WERI-Rb-1 (cell line): Measurements from ENCODE around the gene BHMT.
"Not testable (repeated sequence)": the region's sequence is repeated elsewhere in the genome, so short reads cannot be mapped to it uniquely, and the experiment has no call there.

Experiments used
- DNase-seq: peaks from one replicate; pipeline ENCODE4 v3.0.0-alpha.2; 2020
- H3K27ac ChIP-seq: fragments of 250-450 bp; sonication (Bioruptor Pico); 2 replicates; pipeline ENCODE4 v1.5.1; 2020; ENCODE audit warnings: mild to moderate bottlenecking, moderate library complexity
- H3K27me3 ChIP-seq: fragments of 250-450 bp; sonication (Bioruptor Pico); 2 replicates; pipeline ENCODE4 v1.5.1; 2021; ENCODE audit warnings: mild to moderate bottlenecking, low read depth, moderate library complexity; ENCODE audit not compliant: insufficient read depth, severe bottlenecking
- H3K36me3 ChIP-seq: fragments of 250-450 bp; sonication (Bioruptor Pico); 2 replicates; pipeline ENCODE4 v1.5.1; 2020; ENCODE audit warnings: mild to moderate bottlenecking, moderate library complexity
- H3K4me3 ChIP-seq: 2 replicates; pipeline ENCODE4 v1.5.1; 2011; ENCODE audit warnings: low read depth, mild to moderate bottlenecking, control low read depth, low read length
- H3K9me3 ChIP-seq: fragments of 250-450 bp; sonication (Bioruptor Pico); 2 replicates; pipeline ENCODE4 v1.5.1; 2021; ENCODE audit warnings: mild to moderate bottlenecking, moderate library complexity; ENCODE audit not compliant: severe bottlenecking
- CTCF ChIP-seq: IDR thresholded peaks from 2 replicates; pipeline ENCODE4 v1.5.1; 2011; ENCODE audit warnings: low read depth, mild to moderate bottlenecking, control low read depth, inconsistent platforms, low read length

The BHMT gene

DNA sequence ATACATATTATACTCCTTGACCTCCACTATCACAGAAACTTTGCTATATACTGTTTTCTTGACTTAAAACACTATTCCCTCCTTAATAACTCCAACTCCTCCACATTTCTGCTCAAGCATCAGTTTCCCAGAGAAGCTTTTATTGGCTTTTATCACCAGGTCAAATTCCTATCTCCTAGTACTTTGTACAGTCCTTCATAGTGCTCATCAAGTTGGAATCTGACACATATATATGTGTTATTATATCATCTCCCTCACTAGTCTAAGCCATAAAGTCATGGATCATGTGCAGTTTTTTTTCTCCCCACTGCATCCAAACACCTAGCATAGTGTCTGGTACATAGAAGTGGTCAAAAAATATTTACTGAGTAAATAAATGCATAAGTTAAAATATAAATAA is 59.1 kb downstream of the BHMT start:
- H3K27ac ChIP-seq: no peak overlapping the region
- no peak for DNase-seq
- H3K36me3 ChIP-seq: no peaks in the 10 kb centered on the region
- no peak overlapping the region for H3K4me3 ChIP-seq
- H3K27me3 ChIP-seq: no peaks in the 10 kb centered on the region
- TF ChIP-seq CTCF: no peak
- no peaks in the 10 kb centered on the region for H3K9me3 ChIP-seq

DNA sequence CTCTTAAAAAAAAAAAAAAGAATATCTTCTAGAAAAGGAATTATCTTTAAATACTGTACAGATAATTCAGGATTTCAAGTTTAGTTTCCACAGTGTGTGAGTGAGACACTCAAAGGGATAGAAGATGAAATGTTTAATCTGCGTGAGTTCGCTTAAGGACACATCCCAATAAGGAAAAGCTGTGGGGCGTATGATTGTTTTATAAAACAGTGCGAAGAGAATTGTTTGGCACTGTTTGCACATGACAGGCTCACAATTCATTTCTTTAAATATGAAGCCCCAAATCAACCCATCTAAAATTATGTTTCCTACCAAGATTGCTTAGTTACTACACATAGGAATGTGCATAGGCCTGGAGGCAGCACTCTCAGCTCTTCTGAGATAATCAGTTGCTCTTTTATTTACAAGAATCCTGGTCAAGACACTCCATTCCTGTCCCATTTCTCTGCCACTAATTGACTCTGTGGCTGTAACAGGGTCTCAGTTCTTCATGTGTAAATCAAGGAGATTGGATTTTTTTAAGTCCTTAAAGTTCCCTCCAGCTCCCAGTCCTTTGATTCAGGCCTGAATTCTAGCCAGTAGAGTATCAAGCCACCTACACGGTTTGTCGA is 60.1 kb downstream of the BHMT start:
- Histone ChIP-seq H3K9me3 (no peaks in the 10 kb centered on the region), H3K27ac (no peak overlapping the region), H3K27me3 (no peaks in the 10 kb centered on the region), H3K36me3 (no peaks in the 10 kb centered on the region), H3K4me3 (no peak overlapping the region)
- no peak for DNase-seq
- no peak for TF ChIP-seq CTCF

DNA sequence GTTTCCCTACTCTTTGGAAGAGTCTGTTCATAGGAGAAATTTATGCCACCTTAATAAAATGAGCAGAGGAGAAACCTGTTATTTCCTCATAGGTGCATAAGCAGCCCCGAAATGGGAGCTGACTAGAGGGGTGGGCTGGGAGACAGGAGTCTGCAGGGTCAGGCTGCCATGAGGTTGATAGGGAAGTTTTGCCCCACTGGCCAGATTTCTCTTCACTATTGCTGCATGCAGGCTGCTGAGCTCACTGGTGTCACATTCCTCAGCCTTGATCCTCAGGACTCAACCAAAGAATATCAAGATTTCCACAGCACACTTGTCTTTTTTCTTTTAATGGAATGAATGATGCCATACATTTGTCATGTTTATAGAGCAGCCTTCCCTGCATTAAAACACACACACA is 60.7 kb downstream of the BHMT start:
- no peaks in the 10 kb centered on the region for H3K36me3 ChIP-seq

GRCh38 chr5:79173626-79174025 is 62.0 kb downstream of the BHMT start:
- Histone ChIP-seq H3K36me3 (no peaks in the 10 kb centered on the region), H3K9me3 (no peaks in the 10 kb centered on the region), H3K27me3 (no peaks in the 10 kb centered on the region), H3K27ac (no peak overlapping the region), H3K4me3 (no peak overlapping the region)
- no peak for TF ChIP-seq CTCF
- DNase-seq: no peak

More for the DNA sequence above, 60.7 kb downstream of the BHMT start:
- no peaks in the 10 kb centered on the region for H3K27me3 ChIP-seq
- H3K4me3 ChIP-seq: no peak overlapping the region
- H3K27ac ChIP-seq: no peak overlapping the region
- no peak for DNase-seq
- no peak for TF ChIP-seq CTCF
- H3K9me3 ChIP-seq: no peaks in the 10 kb centered on the region

- H3K36me3 ChIP-seq, DNase-seq, H3K27ac ChIP-seq, H3K27me3 ChIP-seq, H3K4me3 ChIP-seq, H3K9me3 ChIP-seq: not testable (repeated sequence)
Measured at GRCh38 chr5:79180449-79180848, 68.8 kb downstream of the BHMT start.

GRCh38 chr5:79181419-79182022 is 69.9 kb downstream of the BHMT start:
- DNase-seq: no peak
- no peak for TF ChIP-seq CTCF
- no peak overlapping the region for H3K4me3 ChIP-seq

More at GRCh38 chr5:79181419-79182022, 69.9 kb downstream of the BHMT start:
- Histone ChIP-seq H3K27ac (no peak overlapping the region), H3K36me3 (no peaks in the 10 kb centered on the region), H3K9me3 (no peaks in the 10 kb centered on the region), H3K27me3 (no peaks in the 10 kb centered on the region)
